Measurements from ENCODE around the gene DIP2C. TPM values are rescaled to one million over a fixed set of nuclear protein-coding genes. Genes with fewer than 3 reads are reported as not detected.

The DIP2C gene
- total RNA-seq, 4 donors from 2014 or later: 13.4 to 32.0 (median 18.4) TPM

GRCh38 chr10:391305-391704 lies 298.2 kb downstream of the DIP2C start:
- no peak for DNase-seq
- in situ Hi-C loops (cut with MboI; ENCODE audit: low pct_ligation_motif_present in 1 of 4, low pct_unique_long_range_greater_than_20kb in 1 of 4, low sequenced_read_pairs in 3 of 4) (no loop called here), intact Hi-C loops (cut with DNase I; ENCODE audit: low total_unique reads) (no loop called here)
- 73% methylated on average over 9 of the region's 9 CpGs; no CpG with 5 or more reads in 1 of the 2 donors for WGBS, 2 donors (ENCODE audit: low coverage in 1 of 2)
- TF ChIP-seq CTCF (IDR thresholded peaks at IDR 0.05) (no peak), POLR2AphosphoS5 (IDR thresholded peaks at IDR 0.05) (no peak), EP300 (IDR thresholded peaks at IDR 0.05; ENCODE audit: low read depth) (no peak)
- H3K4me3 ChIP-seq: no peak overlapping the region
- H3K4me1 ChIP-seq: peaks cover 0 to 18% (median 5%) of the 10 kb centered on the region in 4 donors
- H3K9me3 ChIP-seq: no peaks in the 10 kb centered on the region
- peaks cover 0 to 7% (median 0%) of the 10 kb centered on the region in 4 donors for H3K36me3 ChIP-seq
- H3K27ac ChIP-seq: no peak overlapping the region
- H3K27me3 ChIP-seq: no peaks in the 10 kb centered on the region

- intact Hi-C loops (cut with DNase I; ENCODE audit: low total_unique reads) (no loop called here), in situ Hi-C loops (cut with MboI; ENCODE audit: low pct_ligation_motif_present in 1 of 4, low pct_unique_long_range_greater_than_20kb in 1 of 4, low sequenced_read_pairs in 3 of 4) (no loop called here)
- Histone ChIP-seq H3K27me3 (no peaks in the 10 kb centered on the region), H3K36me3 (peaks cover 0 to 7% (median 0%) of the 10 kb centered on the region in 4 donors), H3K27ac (no peak overlapping the region), H3K4me1 (peaks cover 0 to 16% (median 5%) of the 10 kb centered on the region in 4 donors), H3K9me3 (no peaks in the 10 kb centered on the region), H3K4me3 (no peak overlapping the region)
- TF ChIP-seq POLR2A (IDR thresholded peaks at IDR 0.05) (no peak), EP300 (IDR thresholded peaks at IDR 0.05; ENCODE audit: low read depth) (no peak), POLR2AphosphoS5 (IDR thresholded peaks at IDR 0.05) (no peak), CTCF (IDR thresholded peaks at IDR 0.05) (no peak)
- 93 to 94% methylated on average over 18 to 32 of the region's 32 CpGs for WGBS, 2 donors (ENCODE audit: low coverage in 1 of 2)
- DNase-seq: no peak
Observed at GRCh38 chr10:390449-391100, 298.9 kb downstream of the DIP2C start.

GRCh38 chr10:389836-390448 lies 299.5 kb downstream of the DIP2C start:
- Histone ChIP-seq H3K36me3 (peaks cover 0 to 7% (median 0%) of the 10 kb centered on the region in 4 donors), H3K27ac (no peak overlapping the region), H3K27me3 (no peaks in the 10 kb centered on the region), H3K9me3 (no peaks in the 10 kb centered on the region), H3K4me3 (no peak overlapping the region), H3K4me1 (peaks cover 0 to 13% (median 5%) of the 10 kb centered on the region in 4 donors)
- no peak for DNase-seq
- in situ Hi-C loops (cut with MboI; ENCODE audit: low pct_ligation_motif_present in 1 of 4, low pct_unique_long_range_greater_than_20kb in 1 of 4, low sequenced_read_pairs in 3 of 4): no loop called here
- TF ChIP-seq CTCF (IDR thresholded peaks at IDR 0.05): no peak
- intact Hi-C loops (cut with DNase I; ENCODE audit: low total_unique reads): no loop called here
- WGBS, 2 donors (ENCODE audit: low coverage in 1 of 2): 89 to 90% methylated on average over 2 to 23 of the region's 23 CpGs

GRCh38 chr10:389261-389790 lies 300.1 kb downstream of the DIP2C start:
- no peak for DNase-seq
- Histone ChIP-seq H3K4me1 (peaks cover 0 to 13% (median 5%) of the 10 kb centered on the region in 4 donors), H3K4me3 (no peak overlapping the region), H3K36me3 (peaks cover 0 to 7% (median 0%) of the 10 kb centered on the region in 4 donors), H3K27ac (no peak overlapping the region), H3K9me3 (no peaks in the 10 kb centered on the region), H3K27me3 (no peaks in the 10 kb centered on the region)
- no peak for TF ChIP-seq EP300 (IDR thresholded peaks at IDR 0.05; ENCODE audit: low read depth)
- intact Hi-C loops (cut with DNase I; ENCODE audit: low total_unique reads) (no loop called here), in situ Hi-C loops (cut with MboI; ENCODE audit: low pct_ligation_motif_present in 1 of 4, low pct_unique_long_range_greater_than_20kb in 1 of 4, low sequenced_read_pairs in 3 of 4) (no loop called here)
- 87% methylated on average over 16 of the region's 16 CpGs; no CpG with 5 or more reads in 1 of the 2 donors for WGBS, 2 donors (ENCODE audit: low coverage in 1 of 2)

Data from transverse colon (tissue), 4 donors.